BJ (cell line): Measurements from ENCODE around the gene UGP2. TPM values are rescaled to one million over a fixed set of nuclear protein-coding genes. Genes with fewer than 3 reads are reported as not detected.
"Not testable (repeated sequence)": the region's sequence is repeated elsewhere in the genome, so short reads cannot be mapped to it uniquely, and the experiment has no call there.

Experiments
- CTCF ChIA-PET: fragments of 350-600 bp; formaldehyde crosslinking; extraction: SDS; loops from one replicate; lab custom pipeline; 2021; ENCODE audit warnings: antibody characterized with exemption, inconsistent platforms; lab: Yijun Ruan, JAX
- POLR2A ChIA-PET: fragments of 300-600 bp; sonication (Branson Sonifier 250); formaldehyde crosslinking; extraction: SDS; loops from one replicate; lab custom pipeline; 2021; ENCODE audit warnings: antibody characterized with exemption; lab: Charles Lee
- DNase-seq: peaks from one replicate; pipeline ENCODE4 v3.0.0-alpha.2; 2011; ENCODE audit warnings: low read depth
- H3K27me3 ChIP-seq: 2 replicates; pipeline ENCODE4 v1.6.0; 2011; ENCODE audit warnings: low read length; ENCODE audit not compliant: control insufficient read depth, insufficient read depth
- H3K36me3 ChIP-seq: 2 replicates; pipeline ENCODE4 v1.5.1; 2011; ENCODE audit warnings: low read length; ENCODE audit not compliant: control insufficient read depth, insufficient read depth
- H3K4me3 ChIP-seq: 2 replicates; pipeline ENCODE4 v1.5.1; 2011; ENCODE audit warnings: low read depth, mild to moderate bottlenecking, control low read depth, low read length
- CTCF ChIP-seq: IDR thresholded peaks from 2 replicates; pipeline ENCODE4 v1.5.1; 2011; ENCODE audit warnings: low read depth, mild to moderate bottlenecking, control low read depth, inconsistent platforms, low read length, moderate library complexity; ENCODE audit not compliant: insufficient read depth
- polyA plus RNA-seq: library from polyadenylated mRNA; depleted of rRNA; stranded (reverse); fragments of >200 nt; gene quantifications from 2 replicates; pipeline ENCODE4 v1.2.3, GENCODE V29; 2011

Gene UGP2
- polyA plus RNA-seq, 1 experiment: 53.6 TPM

GRCh38 chr2:63843791-63844190, 2.1 kb downstream of the UGP2 start:
- no peaks in the 10 kb centered on the region for H3K36me3 ChIP-seq
- no peak for TF ChIP-seq CTCF
- H3K27me3 ChIP-seq: no peaks in the 10 kb centered on the region
- CTCF ChIA-PET: interaction anchor here (1.2 to 1.5 kb wide), 3 partner anchors 9 to 58 kb away, joined by 3 to 4 read pairs (median 3); no protein-coding TSS in a partner anchor
- POLR2A ChIA-PET: no interaction called here
- DNase-seq: no peak
- peak overlapping the region; percentile 21 for H3K4me3 ChIP-seq

- POLR2A ChIA-PET: no interaction called here
- TF ChIP-seq CTCF: no peak
Observed at GRCh38 chr2:63844616-63845015, 2.9 kb downstream of the UGP2 start.

GRCh38 chr2:63845866-63846265, 4.2 kb downstream of the UGP2 start:
- Histone ChIP-seq H3K36me3 (no peaks in the 10 kb centered on the region), H3K4me3 (no peak overlapping the region), H3K27me3 (no peaks in the 10 kb centered on the region)
- ChIA-PET POLR2A (interaction anchor here (0.7 kb wide), 1 partner anchor 13 kb away, joined by 7 read pairs; no protein-coding TSS in a partner anchor), CTCF (interaction anchor here (0.7 to 3.0 kb wide), 4 partner anchors 13 to 147 kb away, joined by 3 to 16 read pairs (median 5); no protein-coding TSS in a partner anchor)
- TF ChIP-seq CTCF: no peak
- DNase-seq: no peak

More at GRCh38 chr2:63844616-63845015, 2.9 kb downstream of the UGP2 start:
- Histone ChIP-seq H3K27me3 (no peaks in the 10 kb centered on the region), H3K36me3 (no peaks in the 10 kb centered on the region), H3K4me3 (no peak overlapping the region)
- CTCF ChIA-PET: interaction anchor here (1.2 to 3.0 kb wide), 3 partner anchors 8 to 146 kb away, joined by 3 to 16 read pairs (median 4); no protein-coding TSS in a partner anchor
- no peak for DNase-seq

- TF ChIP-seq CTCF: no peak
- Histone ChIP-seq H3K36me3 (no peaks in the 10 kb centered on the region), H3K27me3 (no peaks in the 10 kb centered on the region), H3K4me3 (no peak overlapping the region)
- DNase-seq: no peak
- ChIA-PET CTCF (interaction anchor here (0.7 to 3.0 kb wide), 4 partner anchors 14 to 148 kb away, joined by 3 to 16 read pairs (median 5); no protein-coding TSS in a partner anchor), POLR2A (no interaction called here)
Observed at GRCh38 chr2:63846487-63846886, 4.8 kb downstream of the UGP2 start.

GRCh38 chr2:63847571-63847970, 5.9 kb downstream of the UGP2 start:
- H3K4me3 ChIP-seq, CTCF ChIA-PET, DNase-seq, H3K27me3 ChIP-seq, POLR2A ChIA-PET, H3K36me3 ChIP-seq: not testable (repeated sequence)
